ENCODE measurements around the gene ENO1.
A peak's percentile ranks its signal among the peaks of the same experiment; 100 is the strongest.
"Not testable (repeated sequence)": the region's sequence is repeated elsewhere in the genome, so short reads cannot be mapped to it uniquely, and the experiment has no call there.

The ENO1 gene

DNA sequence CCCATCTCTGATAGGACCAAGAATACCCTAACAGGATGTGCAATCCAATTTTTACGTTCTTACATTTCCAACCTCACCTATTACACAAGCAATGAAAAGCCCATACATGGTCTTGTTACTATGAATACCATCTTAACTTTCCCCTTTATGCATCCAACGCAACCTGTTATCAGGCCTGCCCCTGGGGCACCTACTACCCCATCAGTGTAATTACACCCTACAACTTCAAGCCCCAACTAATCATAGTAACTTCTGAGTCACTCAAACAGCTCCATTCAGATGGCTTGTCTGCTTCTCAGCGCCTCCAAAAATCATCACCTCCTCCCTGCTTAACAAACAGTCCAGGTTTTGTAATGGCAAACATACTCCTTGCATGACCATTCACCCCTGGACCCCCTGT lies 18.3 kb upstream of the ENO1 start:
- not testable (repeated sequence) for DNase-seq (ENCODE audit: low read depth)

DNA sequence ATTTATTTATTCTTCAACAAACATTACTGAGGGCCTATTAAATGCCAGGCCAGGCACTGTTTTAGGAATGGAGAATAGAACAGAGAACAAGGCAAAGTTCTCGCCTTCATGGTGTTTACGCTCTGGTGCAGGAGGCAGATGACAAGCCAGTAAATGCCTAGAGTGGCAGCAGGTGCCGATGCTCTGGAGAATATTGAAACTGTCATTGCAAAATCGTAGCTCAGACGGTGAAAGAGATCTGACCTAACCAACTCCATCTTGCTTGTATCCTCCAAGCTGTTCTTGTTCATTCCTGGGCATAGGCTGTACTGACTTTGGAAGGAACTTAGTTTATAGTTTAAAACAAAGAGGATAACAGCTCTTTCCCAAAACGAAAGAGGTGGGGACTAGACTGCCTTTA lies 13.5 kb upstream of the ENO1 start:
- DNase-seq (ENCODE audit: low read depth) = no peak

DNA sequence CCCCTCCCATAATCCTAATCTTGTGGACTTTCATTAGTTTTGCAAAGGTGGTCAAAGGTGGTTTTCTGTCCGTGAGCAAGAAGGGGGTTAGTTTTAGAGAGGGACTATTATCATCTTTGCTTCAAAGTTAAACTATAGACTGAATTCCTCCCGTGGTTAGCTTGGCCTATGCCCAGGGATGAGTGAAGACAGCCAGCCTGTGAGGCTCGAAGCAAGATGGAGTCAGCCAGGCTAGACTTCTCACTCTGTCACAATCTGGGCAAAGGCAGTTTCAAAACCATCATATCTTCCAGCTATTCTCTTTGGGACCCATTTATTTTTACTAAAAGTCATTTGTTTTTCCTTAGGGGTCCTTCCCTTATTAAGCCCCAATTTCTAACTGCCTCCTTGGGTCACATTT lies 12.9 kb upstream of the ENO1 start:
- DNase-seq (ENCODE audit: low read depth) = no peak

DNA sequence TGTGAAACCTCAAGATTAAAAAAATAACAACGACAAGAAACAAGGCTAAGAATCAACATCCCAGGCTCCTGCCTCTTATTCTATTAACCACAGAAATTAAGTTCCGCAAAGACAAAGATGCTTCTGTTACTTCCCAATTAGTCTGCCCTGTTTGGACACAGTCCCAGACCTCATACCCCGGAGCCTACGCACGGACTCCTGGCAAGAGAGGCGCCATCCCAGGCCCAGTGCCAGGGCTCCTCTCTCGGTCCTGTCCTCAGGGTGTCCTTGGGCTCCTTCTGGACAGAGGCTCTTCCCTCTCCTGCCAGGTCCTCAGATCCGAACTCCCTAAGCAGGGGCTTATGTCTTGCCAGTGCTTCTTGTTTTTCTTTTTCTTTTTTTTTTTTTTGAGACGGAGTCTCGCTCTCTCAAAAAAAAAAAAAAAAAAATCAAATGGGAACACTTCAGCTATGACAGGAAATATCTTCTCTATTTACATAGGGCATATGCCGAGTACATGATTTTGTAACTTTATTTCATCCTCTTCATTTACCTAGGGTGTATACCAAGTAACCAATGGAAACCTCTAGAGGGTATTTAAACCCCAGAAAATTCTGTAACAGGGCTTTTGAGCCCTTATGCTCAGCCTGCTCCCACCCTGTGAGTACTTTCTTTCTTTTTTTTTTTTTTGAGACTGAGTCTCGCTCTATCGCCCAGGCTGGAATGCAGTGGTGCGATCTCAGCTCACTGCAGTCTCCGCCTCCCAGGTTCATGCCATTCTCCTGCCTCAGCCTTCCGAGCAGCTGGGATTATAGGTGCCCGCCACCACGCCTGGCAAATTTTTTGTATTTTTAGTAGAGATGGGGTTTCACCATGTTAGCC lies 11.7 kb upstream of the ENO1 start:
- peak; percentile 81 for DNase-seq (ENCODE audit: low read depth)

DNA sequence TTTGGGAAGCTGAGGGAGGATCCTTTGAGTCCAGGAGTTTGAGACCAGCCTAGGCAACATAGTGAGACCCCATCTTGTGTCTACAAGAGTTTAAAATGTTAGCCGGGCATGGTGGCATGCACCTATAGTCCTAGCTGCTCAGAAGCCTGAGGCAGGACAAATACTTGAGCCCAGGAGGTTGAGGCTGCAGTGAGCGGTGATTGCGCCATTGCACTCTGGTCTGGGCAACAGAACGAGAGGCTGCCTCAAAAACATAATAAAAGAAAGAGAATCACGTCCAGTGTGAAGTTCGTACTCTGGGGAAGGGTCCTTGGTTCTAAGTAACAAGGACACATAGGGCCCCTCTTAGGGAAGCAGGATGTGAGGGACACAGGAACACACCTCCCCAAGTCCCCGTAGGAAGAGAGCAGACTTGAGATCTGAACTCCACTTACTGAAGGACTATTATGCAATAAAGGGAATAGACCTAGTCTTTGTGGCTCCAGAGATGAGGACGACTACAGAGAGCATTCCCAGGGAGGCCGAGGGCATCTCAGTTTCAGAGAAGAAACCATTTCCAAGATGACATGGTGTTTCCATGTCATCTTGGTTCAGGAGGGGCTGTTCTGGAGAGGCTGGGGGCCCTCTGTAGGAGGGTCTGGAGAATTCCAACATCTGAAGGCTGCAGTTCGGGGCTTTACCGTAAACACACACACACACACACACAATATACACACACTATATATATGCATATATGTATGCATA lies 10.8 kb upstream of the ENO1 start:
- peak; percentile 38 for DNase-seq (ENCODE audit: low read depth)

DNA sequence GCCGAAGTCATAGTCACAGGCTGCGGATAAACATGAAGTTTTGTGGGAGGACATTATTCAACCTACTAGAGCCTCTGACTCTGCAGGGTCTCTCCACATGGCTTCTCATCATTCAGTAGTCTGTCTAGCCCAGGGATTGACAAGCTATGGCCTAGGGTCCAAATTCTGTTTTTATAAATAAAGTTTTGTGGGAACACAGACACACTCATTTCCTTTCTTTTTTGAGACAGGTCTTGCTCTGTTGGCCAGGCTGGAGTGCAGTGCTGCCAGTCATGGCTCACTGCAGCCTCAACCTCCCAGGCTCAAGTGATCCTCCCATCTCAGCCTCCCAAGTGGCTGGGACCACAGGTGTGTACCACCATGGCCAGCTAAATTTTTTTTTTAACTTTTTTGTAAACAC lies 8.1 kb upstream of the ENO1 start:
- DNase-seq (ENCODE audit: low read depth) = no peak

DNA sequence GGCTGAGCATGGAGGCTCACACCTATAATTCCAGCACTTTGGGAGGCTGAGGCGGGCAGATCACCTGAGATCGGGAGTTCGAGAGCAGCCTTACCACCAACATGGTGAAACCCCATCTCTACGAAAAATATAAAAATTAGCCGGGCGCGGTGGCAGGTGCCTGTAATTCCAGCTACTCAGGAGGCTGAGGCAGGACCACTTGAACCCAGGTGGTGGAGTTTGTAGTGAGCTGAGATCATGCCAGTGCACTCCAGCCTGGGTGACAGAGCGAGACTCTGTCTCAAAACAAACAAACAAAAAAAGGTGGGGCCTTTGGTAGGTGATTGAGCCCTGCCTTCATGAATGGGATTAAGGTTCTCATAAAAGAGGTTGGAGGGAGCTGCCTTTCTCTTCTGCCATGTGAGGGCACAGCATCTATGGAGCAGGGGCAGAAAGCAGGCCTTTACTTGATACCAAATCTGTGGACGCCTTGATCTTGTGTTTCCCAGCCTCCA lies 7.6 kb upstream of the ENO1 start:
- not testable (repeated sequence) for DNase-seq (ENCODE audit: low read depth)

DNA sequence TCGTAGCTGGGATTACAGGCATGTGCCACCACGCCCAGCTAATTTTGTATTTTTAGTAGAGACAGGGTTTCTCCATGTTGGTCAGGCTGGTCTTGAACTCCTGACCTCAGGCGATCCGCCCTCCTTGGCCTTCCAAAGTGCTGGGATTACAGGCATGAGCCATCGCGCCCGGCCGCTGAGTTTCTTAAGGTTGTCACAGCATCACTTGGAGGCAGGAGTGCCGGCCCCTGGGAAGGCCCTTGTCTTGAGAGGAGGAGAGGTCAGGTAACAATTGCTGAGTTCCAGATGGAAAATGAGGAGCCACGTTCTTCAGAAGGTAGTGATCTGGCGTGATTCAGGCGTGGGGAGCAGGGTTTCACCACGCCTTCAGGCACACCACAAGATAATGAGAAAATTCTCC lies 5.6 kb upstream of the ENO1 start:
- DNase-seq (ENCODE audit: low read depth) = not testable (repeated sequence)

DNA sequence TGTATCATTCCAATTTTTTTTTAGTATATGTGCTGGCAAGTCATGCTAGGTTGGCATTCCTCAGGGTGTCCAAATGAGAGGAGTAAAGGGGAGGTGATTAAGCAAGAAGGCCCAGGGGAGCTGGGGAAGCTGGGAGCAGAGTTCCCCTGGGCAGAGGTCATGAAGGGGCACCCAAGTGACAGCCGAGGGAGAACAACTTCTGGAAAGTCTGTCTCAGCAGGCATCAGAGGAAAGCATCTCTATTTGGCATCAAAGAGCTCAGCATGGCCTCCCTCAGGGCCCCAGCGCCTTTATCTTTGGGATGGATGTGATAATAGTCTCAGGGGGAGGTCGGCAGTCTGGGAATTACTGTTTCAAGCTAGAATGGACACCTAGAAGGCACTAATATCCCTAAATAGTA lies 5.0 kb upstream of the ENO1 start:
- DNase-seq (ENCODE audit: low read depth) = no peak

DNA sequence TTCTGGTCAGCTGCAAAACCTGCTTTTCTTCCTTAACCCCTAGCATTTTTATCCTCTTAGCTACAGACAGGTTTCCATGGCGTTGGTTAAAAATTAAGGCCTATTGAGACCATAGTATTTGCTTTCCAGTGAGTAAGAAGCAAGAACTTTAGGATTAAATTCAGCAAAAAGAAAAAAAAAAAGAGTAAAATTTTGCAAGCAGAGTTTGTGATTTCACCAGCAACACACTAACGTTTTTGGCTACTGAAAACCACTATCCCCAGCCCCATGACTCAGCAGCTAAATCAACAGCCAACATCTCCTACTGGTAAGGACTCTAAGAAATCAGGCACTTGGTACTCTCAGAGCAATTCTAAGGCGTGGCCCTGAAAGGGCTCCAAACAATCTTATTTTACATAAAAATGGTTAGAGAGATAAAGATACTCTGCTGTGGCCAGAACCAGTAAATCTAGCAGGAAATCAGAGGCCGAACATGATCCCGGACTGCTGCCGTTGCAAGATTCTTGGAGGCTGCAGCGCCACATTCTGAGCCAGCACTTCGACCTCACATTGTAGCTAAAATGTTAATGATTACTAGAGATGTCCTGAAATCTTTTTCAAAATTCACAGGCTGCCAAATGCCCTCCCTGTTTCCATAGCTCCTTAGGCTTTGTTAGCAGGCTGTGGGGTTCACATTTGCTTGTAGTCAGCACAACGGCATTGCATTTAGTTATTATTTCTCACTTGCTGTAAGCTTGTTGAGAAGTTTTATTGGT lies 1.6 kb upstream of the ENO1 start:
- peak; percentile 94 for DNase-seq (ENCODE audit: low read depth)

DNA sequence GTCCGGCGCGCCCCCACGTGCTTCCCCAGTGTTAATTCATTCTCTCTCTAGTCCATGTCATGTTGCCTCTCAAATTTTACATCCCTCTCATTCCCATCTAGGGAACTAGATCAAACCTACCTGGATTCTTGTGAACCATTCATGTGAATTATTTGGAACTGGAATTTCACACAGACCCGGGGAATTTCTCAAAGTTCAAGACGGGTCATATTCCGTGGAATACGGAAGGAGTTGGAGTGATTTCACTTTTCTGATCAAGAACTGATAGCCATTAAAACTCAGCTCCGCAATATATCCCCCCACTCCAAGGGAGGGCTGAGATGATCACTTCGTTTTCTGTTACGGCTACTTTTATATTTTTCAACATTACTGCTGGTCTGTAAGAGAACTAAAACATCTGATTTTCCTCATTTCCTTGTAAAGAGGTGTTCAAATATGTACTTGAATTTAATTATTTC lies 1.0 kb upstream of the ENO1 start:
- DNase-seq (ENCODE audit: low read depth) = no peak

DNA sequence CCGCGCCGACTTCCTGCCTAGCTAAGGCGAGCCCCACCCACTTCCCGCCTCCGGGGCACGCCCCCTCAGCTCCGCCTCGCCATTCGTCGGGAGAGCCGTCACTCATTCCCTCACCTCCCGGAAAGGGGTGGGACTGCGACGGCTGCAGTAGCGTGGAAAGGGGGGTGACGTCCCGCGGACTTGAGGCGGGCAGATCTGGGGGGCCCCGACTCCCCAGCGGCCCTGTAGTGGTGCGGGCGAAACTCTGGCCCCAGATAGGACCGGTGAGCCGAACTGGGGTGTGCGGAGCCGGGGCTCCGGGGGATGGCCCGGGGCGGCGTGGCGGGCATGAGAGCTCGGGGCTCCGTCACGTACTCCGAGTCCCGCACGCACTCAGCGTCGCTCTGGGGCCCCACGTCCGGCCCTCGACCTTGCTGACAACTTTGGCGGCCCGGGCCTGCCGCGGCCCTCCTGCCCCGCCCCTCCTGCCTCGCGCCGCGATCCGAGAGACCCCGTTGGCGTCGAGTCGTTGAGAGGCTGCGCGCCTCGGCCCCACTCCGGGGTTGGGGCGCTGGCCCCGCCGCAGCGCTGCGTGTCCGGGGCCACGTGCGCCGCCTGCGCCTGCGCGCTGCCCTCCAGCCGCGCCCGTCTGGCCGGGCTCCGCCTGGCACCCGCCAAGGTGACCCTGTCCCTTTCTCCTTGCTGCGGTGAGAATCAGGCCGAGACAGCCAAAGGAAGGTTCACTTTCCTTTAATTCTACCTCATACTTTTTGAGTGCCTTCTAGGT lies 395 bp upstream of the ENO1 start:
- peak; percentile 95 for DNase-seq (ENCODE audit: low read depth)

DNA sequence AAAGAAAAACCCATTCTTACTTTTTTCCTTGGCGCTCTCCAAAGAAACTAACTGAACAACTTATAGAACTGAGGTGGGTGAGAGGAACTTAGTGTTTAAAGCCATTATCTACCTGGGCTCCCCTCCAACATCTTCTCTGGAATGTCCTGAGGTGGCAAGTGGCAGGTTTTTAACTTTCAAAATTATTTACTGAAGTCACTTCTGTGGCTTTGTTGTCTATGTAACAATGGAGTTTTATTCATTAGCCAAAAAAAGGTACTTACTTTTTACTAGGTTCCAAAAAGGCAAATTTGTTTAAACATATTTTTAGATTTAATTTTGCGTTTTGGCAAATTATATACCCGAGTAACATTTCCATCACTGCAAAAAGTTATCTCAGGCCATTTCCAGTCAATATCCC lies 2.4 kb downstream of the ENO1 start:
- DNase-seq (ENCODE audit: low read depth) = no peak

DNA sequence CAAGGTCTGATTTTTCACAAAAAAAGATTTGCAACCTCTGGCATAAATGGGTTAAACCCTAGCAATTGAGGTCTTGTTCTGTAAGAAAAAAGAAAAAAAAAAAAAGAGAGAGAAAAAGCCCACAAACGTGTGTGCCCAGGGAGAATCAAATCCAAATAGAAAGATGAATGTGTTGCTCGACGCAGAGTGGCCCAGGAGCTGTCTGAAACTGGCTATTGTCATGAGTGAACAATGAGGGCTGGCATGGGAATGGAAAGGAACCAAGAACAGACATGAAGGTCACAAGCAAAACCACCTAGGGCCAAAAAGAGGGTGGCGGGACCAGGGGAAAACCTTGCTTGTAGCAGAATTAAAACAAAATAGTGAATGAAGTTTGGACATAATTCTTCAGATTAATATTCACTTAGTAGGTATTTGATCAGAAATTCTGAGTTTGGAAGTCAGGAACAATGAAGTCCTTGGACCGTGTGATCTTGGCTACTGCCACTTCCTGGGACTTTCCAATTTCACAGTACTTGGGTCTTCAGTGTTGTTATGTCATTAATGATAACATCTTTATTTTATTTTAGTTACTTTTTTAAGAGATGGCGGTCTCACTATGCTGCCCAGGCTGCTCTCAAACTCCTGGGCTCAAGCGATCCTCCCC lies 3.1 kb downstream of the ENO1 start:
- no peak for DNase-seq (ENCODE audit: low read depth)

DNA sequence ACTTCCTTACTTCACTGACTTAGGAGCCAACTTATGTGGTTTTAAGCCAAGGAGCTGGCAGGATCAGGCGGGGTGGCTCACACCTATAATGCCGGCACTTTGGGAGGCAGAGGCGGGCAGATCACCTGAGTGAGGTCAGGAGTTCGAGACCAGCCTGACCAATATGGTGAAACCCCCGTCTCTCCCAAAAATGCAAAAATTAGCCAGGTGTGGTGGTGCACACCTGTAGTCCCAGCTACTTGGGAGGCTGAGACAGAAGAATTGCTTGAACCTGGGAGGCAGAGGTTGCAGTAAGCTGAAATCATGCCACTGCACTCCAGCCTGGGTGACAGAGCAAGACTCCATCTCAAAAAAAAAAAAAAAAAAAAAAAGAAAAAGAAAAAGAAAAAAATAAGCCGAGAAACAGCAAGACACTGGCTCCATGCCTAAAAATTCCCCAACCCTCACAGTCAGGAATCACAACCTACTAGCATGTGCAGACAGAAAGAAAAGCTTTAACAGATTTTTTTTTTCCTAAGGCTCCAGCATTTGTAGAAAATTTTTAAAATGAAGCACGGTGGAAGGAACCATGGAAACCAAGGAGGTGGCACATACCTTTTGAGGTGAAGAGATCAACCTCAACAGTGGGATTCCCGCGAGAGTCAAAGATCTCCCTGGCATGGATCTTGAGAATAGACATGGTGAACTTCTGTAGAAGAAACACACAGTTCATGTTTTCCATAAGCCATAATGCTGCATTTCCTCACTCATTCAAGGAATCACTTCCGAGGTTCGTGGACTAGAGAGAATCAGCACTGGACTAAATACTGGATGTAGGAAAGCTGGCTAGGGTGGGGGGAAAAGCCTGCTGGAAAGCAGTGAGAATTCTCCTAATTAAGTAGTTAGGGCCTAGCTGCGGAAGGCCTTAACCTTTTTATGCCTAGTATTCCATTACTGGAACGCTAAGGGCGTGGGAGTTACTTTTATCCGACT lies 4.0 kb downstream of the ENO1 start:
- DNase-seq (ENCODE audit: low read depth) = no peak

DNA sequence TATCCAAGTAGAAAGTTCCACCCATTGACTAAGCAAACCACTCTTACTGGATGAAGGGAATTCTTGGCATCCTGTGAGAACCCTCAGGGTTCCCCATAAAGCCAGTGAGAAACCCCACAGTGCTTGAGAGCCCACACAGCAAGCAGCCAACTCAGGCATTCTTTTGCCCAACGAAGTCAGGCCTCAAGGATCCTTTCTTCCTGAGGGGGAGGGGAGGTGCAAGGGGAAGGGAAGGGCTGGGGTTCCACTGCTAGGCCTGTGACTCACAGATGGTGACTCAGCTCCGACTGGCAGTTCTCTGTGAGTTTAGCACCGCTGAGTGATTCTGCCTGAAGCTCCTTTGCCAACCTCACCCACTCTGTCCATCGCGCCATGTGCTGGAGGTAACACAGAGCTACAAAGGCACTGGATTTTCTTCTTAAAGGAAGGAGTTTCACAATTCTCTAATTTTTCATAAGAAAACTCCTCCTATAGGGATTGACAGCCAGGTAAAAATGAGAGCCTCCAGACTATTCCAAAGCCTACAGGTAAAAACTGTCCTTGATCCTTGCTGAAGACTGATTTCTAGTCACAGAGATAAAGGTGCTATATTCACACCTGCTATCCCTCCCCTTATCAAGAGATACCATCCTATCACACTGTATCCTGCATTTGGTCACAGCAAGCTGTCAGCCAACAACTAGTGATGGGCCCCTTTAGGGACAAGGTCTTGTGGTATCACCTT lies 4.8 kb downstream of the ENO1 start:
- DNase-seq (ENCODE audit: low read depth) = peak; percentile 99

DNA sequence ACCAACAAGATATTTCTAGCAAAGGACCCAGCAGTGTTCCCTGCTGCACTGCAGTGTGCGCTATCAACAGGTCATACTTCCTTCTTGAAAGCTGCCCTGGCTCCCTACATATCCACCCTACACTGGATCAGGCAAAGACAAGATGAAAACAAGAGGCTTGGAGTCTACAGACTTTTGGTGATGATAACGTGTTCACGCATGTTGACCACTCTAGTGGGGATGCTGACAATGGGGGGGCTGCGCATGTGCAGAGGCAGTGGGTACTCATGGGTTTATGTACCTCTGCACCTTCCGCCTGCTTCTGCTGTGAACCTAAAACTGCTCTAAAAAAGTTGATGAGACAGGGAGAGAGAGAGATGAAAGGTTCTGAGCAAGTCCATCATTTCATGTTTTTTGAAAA lies 5.5 kb downstream of the ENO1 start:
- DNase-seq (ENCODE audit: low read depth) = no peak

DNA sequence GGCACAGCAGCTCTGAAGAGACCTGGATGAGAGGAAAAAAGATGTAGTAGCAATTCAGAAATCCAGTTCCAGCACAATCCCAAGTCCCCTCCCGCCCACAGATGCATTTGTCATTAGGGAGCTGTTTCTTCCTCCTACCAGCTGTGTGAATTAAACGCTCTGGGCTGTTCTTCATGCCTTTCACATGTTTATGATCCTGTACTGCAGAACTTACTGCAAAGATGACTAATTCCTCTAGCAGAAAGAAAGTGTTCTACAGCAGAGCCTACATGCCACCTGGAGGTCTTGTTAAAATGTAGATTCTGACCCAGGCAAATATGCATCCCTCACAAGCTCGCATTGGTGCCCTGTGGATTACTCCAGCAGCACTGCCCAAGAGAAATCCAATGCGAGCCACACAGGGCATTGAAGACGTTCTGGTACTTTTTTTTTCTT lies 6.5 kb downstream of the ENO1 start:
- DNase-seq (ENCODE audit: low read depth) = peak; percentile 31

DNA sequence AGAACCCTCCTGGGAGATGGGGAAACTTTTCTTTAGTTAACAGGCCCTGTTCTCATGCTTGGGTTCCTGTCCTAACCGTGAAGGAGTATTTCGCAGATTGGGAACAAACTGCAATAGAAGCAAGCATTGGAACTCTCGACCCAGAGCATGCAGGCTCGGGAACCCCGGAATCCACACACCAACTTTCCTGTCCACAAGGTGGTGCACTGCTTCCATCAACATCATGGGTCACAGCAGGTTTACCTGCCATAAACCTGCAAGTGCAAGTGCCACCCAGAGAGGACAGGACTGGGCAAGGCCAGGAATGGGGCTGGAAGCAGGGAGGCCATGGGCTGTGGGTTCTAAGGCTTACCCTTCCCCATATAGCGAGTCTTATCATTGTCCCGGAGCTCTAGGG lies 6.9 kb downstream of the ENO1 start:
- DNase-seq (ENCODE audit: low read depth) = no peak

Data from amniotic epithelial cell (primary cell).